ENCODE data around the gene RAD52. TPM values are rescaled to one million over a fixed set of nuclear protein-coding genes. Genes with fewer than 3 reads are reported as not detected.

RAD52 gene
- total RNA-seq, 2 experiments from 2014 or later = 30.3 to 30.8 TPM

- Histone ChIP-seq H3K27ac (ENCODE audit: low read depth, low read length, poor library complexity, severe bottlenecking) (no peak overlapping the region), H3K9me2 (ENCODE audit: insufficient read depth, low read length) (no peaks in the 10 kb centered on the region), H2AFZ (ENCODE audit: low read length) (no peak overlapping the region), H3K4me2 (ENCODE audit: low read length) (no peak overlapping the region), H3K4me1 (ENCODE audit: insufficient read depth, low read length, poor library complexity, severe bottlenecking) (peaks cover 5% of the 10 kb centered on the region), H3K36me3 (ENCODE audit: insufficient read depth, low read length) (no peaks in the 10 kb centered on the region), H3K4me3 (ENCODE audit: low read depth, low read length, poor library complexity, severe bottlenecking) (no peak overlapping the region), H3K79me2 (ENCODE audit: insufficient read depth, low read depth, low read length) (peaks cover 3% of the 10 kb centered on the region; the same call in 1 of the 2 replicates), H3K9me3 (ENCODE audit: low read length) (no peaks in the 10 kb centered on the region), H4K20me1 (ENCODE audit: insufficient read depth, low read length) (no peaks in the 10 kb centered on the region)
- CTCF ChIA-PET (ENCODE audit: unreplicated experiment) = no interaction called here
- TF ChIP-seq CTCF (conservative IDR thresholded peaks at IDR 0.05; ENCODE audit: low read length) = no peak
- no peak for TF ChIP-seq EZH2phosphoT487 (IDR thresholded peaks at IDR 0.05; ENCODE audit: borderline replicate concordance, low read depth, low read length)
- intact Hi-C loops (cut with micrococcal nuclease; ENCODE audit: unreplicated experiment) = loop anchor here (5.0 kb wide), 1 partner anchor 139 kb away; no protein-coding TSS in a partner anchor
- DNase-seq (ENCODE audit: low spot score) = no peak
- no TSS peak for BruUV-seq (replicated peaks)
- POLR2A ChIA-PET = no interaction called here
Measured at GRCh38 chr12:953776-954175, 4.3 kb upstream of the RAD52 start.

- no peaks in the 10 kb centered on the region for H4K20me1 ChIP-seq (ENCODE audit: insufficient read depth, low read length)
- no peak overlapping the region for H3K4me2 ChIP-seq (ENCODE audit: low read length)
- intact Hi-C loops (cut with micrococcal nuclease; ENCODE audit: unreplicated experiment) = loop anchor here (5.0 kb wide), 1 partner anchor 141 kb away; no protein-coding TSS in a partner anchor
- no peaks in the 10 kb centered on the region for H3K9me2 ChIP-seq (ENCODE audit: insufficient read depth, low read length)
- no peak overlapping the region for H3K4me3 ChIP-seq (ENCODE audit: low read depth, low read length, poor library complexity, severe bottlenecking)
- ChIA-PET POLR2A (interaction anchor here (0.6 kb wide), 1 partner anchor 41 kb away, joined by 3 read pairs; no protein-coding TSS in a partner anchor), CTCF (ENCODE audit: unreplicated experiment) (interaction anchor here (1.0 kb wide), 1 partner anchor 337 kb away, joined by 4 read pairs; no protein-coding TSS in a partner anchor)
- TF ChIP-seq EZH2phosphoT487 (IDR thresholded peaks at IDR 0.05; ENCODE audit: borderline replicate concordance, low read depth, low read length) = no peak
- TF ChIP-seq CTCF (conservative IDR thresholded peaks at IDR 0.05; ENCODE audit: low read length) = no peak
- H3K36me3 ChIP-seq (ENCODE audit: insufficient read depth, low read length) = no peaks in the 10 kb centered on the region
- BruUV-seq (replicated peaks) = no TSS peak
- H3K79me2 ChIP-seq (ENCODE audit: insufficient read depth, low read depth, low read length) = peaks cover 29% of the 10 kb centered on the region
- peaks cover 19% of the 10 kb centered on the region for H3K4me1 ChIP-seq (ENCODE audit: insufficient read depth, low read length, poor library complexity, severe bottlenecking)
- no peak overlapping the region for H2AFZ ChIP-seq (ENCODE audit: low read length)
- H3K27ac ChIP-seq (ENCODE audit: low read depth, low read length, poor library complexity, severe bottlenecking) = no peak overlapping the region
- H3K9me3 ChIP-seq (ENCODE audit: low read length) = no peaks in the 10 kb centered on the region
- no peak for DNase-seq (ENCODE audit: low spot score)
Measured at GRCh38 chr12:951176-951575, 1.7 kb upstream of the RAD52 start.

- Histone ChIP-seq H3K4me3 (ENCODE audit: low read depth, low read length, poor library complexity, severe bottlenecking) (peak overlapping the region; percentile 75), H4K20me1 (ENCODE audit: insufficient read depth, low read length) (no peaks in the 10 kb centered on the region), H3K4me2 (ENCODE audit: low read length) (peak overlapping the region; percentile 75), H3K9me3 (ENCODE audit: low read length) (no peaks in the 10 kb centered on the region), H3K27ac (ENCODE audit: low read depth, low read length, poor library complexity, severe bottlenecking) (no peak overlapping the region), H2AFZ (ENCODE audit: low read length) (no peak overlapping the region), H3K79me2 (ENCODE audit: insufficient read depth, low read depth, low read length) (peaks cover 38% of the 10 kb centered on the region), H3K4me1 (ENCODE audit: insufficient read depth, low read length, poor library complexity, severe bottlenecking) (peaks cover 21% of the 10 kb centered on the region), H3K9me2 (ENCODE audit: insufficient read depth, low read length) (no peaks in the 10 kb centered on the region), H3K36me3 (ENCODE audit: insufficient read depth, low read length) (peaks cover 14% of the 10 kb centered on the region; the same call in 1 of the 2 replicates)
- BruUV-seq (replicated peaks) = no TSS peak
- POLR2A ChIA-PET = interaction anchor here (1.4 kb wide), 1 partner anchor 197 kb away, joined by 3 read pairs; no protein-coding TSS in a partner anchor
- CTCF ChIA-PET (ENCODE audit: unreplicated experiment) = no interaction called here
- DNase-seq (ENCODE audit: low spot score) = no peak
- TF ChIP-seq CTCF (conservative IDR thresholded peaks at IDR 0.05; ENCODE audit: low read length) = no peak
- no peak for TF ChIP-seq EZH2phosphoT487 (IDR thresholded peaks at IDR 0.05; ENCODE audit: borderline replicate concordance, low read depth, low read length)
- intact Hi-C loops (cut with micrococcal nuclease; ENCODE audit: unreplicated experiment) = loop anchor here (2.0 to 5.0 kb wide), 4 partner anchors 43 to 644 kb away; partner anchors contain the start of genes ERC1 and FBXL14
Measured at GRCh38 chr12:948238-948637, 1.3 kb downstream of the RAD52 start.

Measured in OCI-LY7 (cell line).